ENCODE measurements around the gene KIZ.

KIZ gene, protein sequence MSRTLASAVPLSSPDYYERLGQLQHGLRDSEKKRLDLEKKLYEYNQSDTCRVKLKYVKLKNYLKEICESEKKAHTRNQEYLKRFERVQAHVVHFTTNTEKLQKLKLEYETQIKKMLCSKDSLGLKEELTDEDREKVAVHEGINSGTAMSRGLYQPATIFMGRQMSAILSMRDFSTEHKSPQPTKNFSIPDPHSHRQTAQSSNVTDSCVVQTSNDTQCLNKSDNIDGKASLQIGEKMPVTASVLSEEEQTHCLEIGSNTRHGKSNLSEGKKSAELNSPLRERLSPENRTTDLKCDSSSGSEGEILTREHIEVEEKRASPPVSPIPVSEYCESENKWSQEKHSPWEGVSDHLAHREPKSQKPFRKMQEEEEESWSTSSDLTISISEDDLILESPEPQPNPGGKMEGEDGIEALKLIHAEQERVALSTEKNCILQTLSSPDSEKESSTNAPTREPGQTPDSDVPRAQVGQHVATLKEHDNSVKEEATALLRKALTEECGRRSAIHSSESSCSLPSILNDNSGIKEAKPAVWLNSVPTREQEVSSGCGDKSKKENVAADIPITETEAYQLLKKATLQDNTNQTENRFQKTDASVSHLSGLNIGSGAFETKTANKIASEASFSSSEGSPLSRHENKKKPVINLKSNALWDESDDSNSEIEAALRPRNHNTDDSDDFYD

DNA sequence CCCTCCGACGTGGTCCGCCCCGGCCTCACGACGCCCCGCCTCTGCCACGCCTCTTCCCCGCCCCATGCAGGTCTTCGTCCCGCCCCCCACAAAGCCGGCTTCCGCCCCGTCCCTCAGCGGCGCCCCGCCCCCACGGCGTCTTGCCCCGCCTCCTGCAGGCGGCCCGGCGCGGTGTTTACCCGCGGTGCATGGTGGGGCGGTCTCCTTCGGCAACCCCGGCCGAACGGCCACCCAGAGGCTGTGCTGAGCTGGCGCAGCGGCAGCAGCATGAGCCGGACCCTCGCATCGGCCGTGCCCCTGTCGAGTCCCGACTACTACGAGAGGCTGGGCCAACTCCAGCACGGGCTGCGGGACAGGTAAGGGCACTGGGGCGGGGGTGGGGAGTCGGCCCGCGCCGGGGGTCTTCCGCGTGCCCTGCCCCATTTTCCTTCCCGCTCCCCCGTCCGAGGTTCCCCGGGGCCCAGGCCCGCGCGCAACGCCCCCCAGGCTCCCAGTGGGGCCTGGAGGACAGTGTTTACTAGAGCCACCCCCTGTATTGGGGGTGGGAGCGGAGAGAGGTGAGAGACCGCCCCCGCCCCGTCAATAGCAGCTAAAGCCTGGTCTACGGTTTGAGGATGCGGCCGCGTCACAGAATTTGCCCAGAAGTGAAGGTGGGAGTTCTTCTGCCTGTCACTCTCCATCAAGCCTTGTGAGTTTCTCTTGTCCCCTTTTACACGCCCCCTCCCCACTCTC lies at the start of gene KIZ:
KIZ (plus strand) TSS at position 234 of the 732 bp plus-strand sequence; CDS start at position 268, 34 bp downstream.
- TF ChIP-seq, protein P1, sequence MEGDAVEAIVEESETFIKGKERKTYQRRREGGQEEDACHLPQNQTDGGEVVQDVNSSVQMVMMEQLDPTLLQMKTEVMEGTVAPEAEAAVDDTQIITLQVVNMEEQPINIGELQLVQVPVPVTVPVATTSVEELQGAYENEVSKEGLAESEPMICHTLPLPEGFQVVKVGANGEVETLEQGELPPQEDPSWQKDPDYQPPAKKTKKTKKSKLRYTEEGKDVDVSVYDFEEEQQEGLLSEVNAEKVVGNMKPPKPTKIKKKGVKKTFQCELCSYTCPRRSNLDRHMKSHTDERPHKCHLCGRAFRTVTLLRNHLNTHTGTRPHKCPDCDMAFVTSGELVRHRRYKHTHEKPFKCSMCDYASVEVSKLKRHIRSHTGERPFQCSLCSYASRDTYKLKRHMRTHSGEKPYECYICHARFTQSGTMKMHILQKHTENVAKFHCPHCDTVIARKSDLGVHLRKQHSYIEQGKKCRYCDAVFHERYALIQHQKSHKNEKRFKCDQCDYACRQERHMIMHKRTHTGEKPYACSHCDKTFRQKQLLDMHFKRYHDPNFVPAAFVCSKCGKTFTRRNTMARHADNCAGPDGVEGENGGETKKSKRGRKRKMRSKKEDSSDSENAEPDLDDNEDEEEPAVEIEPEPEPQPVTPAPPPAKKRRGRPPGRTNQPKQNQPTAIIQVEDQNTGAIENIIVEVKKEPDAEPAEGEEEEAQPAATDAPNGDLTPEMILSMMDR (conservative IDR thresholded peaks at IDR 0.05; ENCODE audit: low read depth, low read length), result peak; percentile 14
- H3K4me3 ChIP-seq (ENCODE audit: low read length), result peak within 1 kb of the TSS; percentile 72
- peak; percentile 62 for DNase-seq (ENCODE audit: low read depth)

GRCh38 chr20:21077809-21078345 lies 48.0 kb upstream of the KIZ start:
- no peak overlapping the region for H3K4me3 ChIP-seq (ENCODE audit: low read length)
- no peak for DNase-seq (ENCODE audit: low read depth)
- TF ChIP-seq, protein P1 (conservative IDR thresholded peaks at IDR 0.05; ENCODE audit: low read depth, low read length), result no peak

DNA sequence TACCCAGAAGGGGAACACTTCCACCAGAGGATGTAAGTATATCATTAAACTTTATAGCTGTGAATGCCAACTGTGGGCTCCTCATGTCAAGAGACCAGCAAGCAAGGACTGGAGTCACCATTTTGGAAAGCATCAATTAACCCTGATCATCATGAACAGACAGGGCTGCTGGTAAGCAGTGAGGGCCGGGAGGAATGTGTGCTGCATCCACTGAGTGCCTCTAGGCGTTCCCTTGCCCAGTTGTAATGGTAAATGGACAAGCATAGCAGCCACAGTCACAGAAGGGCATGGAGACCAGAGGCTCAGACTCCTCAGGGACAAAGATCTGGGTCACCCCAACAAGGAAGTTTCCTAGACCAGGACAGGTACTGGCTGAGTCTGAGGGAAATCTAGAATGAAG lies 43.3 kb upstream of the KIZ start:
- H3K4me3 ChIP-seq (ENCODE audit: low read length), result no peak overlapping the region
- TF ChIP-seq, protein P1 (conservative IDR thresholded peaks at IDR 0.05; ENCODE audit: low read depth, low read length), result no peak
- no peak for DNase-seq (ENCODE audit: low read depth)

- H3K4me3 ChIP-seq (ENCODE audit: low read length), result no peak overlapping the region
- no peak for DNase-seq (ENCODE audit: low read depth)
- TF ChIP-seq, protein P1 (conservative IDR thresholded peaks at IDR 0.05; ENCODE audit: low read depth, low read length), result no peak
Measured at GRCh38 chr20:21083825-21084325, 42.0 kb upstream of the KIZ start.

- TF ChIP-seq, protein P1 (conservative IDR thresholded peaks at IDR 0.05; ENCODE audit: low read depth, low read length), result no peak
- no peak overlapping the region for H3K4me3 ChIP-seq (ENCODE audit: low read length)
- no peak for DNase-seq (ENCODE audit: low read depth)
Measured at GRCh38 chr20:21087862-21088540, 37.9 kb upstream of the KIZ start.

DNA sequence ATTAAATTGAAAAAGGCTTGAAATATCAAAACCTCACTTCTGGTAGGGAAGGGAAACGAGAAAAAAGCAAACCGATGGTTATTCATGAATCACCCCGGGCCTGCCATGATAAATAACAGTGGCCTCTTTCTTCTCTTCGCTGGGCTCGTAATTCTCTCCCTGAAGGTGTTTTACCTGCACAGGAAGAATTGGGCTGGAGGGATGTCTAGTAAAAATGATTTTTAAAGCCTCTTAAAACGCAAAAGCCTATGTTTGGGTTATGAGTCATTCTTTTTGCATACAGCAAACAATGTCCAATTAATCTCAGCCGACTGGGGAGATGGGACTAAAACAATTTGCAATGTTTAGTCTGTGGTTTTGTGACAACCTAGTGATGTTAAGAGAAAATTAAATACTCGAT lies 36.5 kb upstream of the KIZ start:
- H3K4me3 ChIP-seq (ENCODE audit: low read length), result no peak overlapping the region
- no peak for DNase-seq (ENCODE audit: low read depth)
- TF ChIP-seq, protein P1 (conservative IDR thresholded peaks at IDR 0.05; ENCODE audit: low read depth, low read length), result no peak

All from retinal pigment epithelial cell (primary cell).